Glutamatergic neuron (in vitro differentiated cells): Measurements from ENCODE around the gene SHE. TPM values are rescaled to one million over a fixed set of nuclear protein-coding genes. Genes with fewer than 3 reads are reported as not detected.

Source experiments
- DNase-seq: peaks from one replicate; pipeline ENCODE4 v3.0.0; 2022
- H3K27ac Mint-ChIP-seq: one replicate; pipeline ENCODE4 v1.8.0; 2020; ENCODE audit warnings: mild to moderate bottlenecking, mixed read lengths, inconsistent platforms; ENCODE audit not compliant: unreplicated experiment
- H3K27me3 Mint-ChIP-seq: one replicate; pipeline ENCODE4 v1.8.0; 2020; ENCODE audit warnings: mild to moderate bottlenecking, moderate library complexity, mixed read lengths, inconsistent platforms; ENCODE audit not compliant: unreplicated experiment
- H3K36me3 Mint-ChIP-seq: one replicate; pipeline ENCODE4 v1.8.0; 2020; ENCODE audit warnings: mild to moderate bottlenecking, mixed read lengths, inconsistent platforms; ENCODE audit not compliant: unreplicated experiment
- H3K4me1 Mint-ChIP-seq: one replicate; pipeline ENCODE4 v1.8.0; 2020; ENCODE audit warnings: mild to moderate bottlenecking, low read depth, mixed read lengths, inconsistent platforms; ENCODE audit not compliant: unreplicated experiment
- H3K4me3 Mint-ChIP-seq: one replicate; pipeline ENCODE4 v1.8.0; 2020; ENCODE audit warnings: mild to moderate bottlenecking, mixed read lengths, inconsistent platforms; ENCODE audit not compliant: unreplicated experiment
- H3K9me3 Mint-ChIP-seq: one replicate; pipeline ENCODE4 v1.8.0; 2020; ENCODE audit warnings: mild to moderate bottlenecking, moderate library complexity, mixed read lengths, inconsistent platforms; ENCODE audit not compliant: unreplicated experiment
- CTCF ChIP-seq: fragments of 200-600 bp; sonication (generic); IDR thresholded peaks from one replicate; pipeline ENCODE4 v1.5.0; 2021; ENCODE audit not compliant: partially characterized antibody, unreplicated experiment
- total RNA-seq: library from RNA; stranded (reverse); fragmentation: NEBNext Ultra II Directional; extraction: Animal tissue kit (Norgen Biotek cat#: 25700); gene quantifications from one replicate; pipeline ENCODE4 v1.2.1, GENCODE V29; 2021; ENCODE audit not compliant: unreplicated experiment

Gene SHE
- total RNA-seq, 1 donor from 2014 or later, result 0.07 TPM

DNA sequence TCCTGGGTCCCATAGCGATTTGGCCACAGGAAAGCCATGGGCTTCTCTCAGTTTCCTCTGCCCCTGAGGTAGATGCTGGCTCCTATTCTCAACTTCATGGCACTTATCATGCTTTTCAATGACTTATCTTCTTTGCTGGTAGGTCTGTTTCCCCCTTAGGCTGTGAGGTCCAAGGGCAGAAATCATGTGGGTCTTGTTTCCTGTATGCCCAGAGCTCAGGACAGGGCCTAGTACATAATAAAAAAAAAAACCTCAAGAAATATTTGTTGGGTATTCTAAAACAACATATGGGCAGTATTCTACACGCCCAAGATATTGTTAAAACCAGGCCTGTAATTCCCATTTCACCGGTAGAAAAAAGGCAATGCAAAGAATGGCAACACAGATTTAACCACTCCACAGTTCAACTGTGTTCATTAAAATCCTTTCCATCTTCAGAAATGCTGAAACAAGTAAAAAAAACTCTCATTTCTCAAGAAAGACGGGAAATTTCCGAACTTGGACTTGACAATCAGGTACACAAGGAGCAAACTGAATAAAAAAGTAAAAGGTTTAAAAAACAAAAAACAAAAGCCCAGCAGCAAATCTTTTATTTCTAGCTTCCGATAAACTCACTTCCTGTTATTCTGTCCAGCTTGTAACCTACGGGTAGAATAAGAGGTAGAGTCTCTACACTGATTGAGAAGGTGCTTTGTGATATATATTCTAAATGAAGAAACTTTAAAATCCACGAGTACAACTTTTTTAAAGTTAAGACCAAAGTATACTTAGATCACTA is 6.5 kb downstream of the SHE start:
- DNase-seq, result no peak
- Mint-ChIP-seq H3K4me3 (no peak overlapping the region), H3K4me1 (peaks cover 11% of the 10 kb centered on the region), H3K27ac (no peak overlapping the region), H3K36me3 (peaks cover 5% of the 10 kb centered on the region), H3K27me3 (peaks cover 6% of the 10 kb centered on the region), H3K9me3 (no peaks in the 10 kb centered on the region)
- no peak for TF ChIP-seq CTCF

GRCh38 chr1:154493276-154493675 is 8.9 kb downstream of the SHE start:
- peaks cover 11% of the 10 kb centered on the region for H3K4me1 Mint-ChIP-seq
- no peak overlapping the region for H3K4me3 Mint-ChIP-seq
- no peak for TF ChIP-seq CTCF
- H3K27ac Mint-ChIP-seq, result no peak overlapping the region
- no peak for DNase-seq
- H3K27me3 Mint-ChIP-seq, result peaks cover 1% of the 10 kb centered on the region
- no peaks in the 10 kb centered on the region for H3K36me3 Mint-ChIP-seq
- H3K9me3 Mint-ChIP-seq, result peaks cover 2% of the 10 kb centered on the region

DNA sequence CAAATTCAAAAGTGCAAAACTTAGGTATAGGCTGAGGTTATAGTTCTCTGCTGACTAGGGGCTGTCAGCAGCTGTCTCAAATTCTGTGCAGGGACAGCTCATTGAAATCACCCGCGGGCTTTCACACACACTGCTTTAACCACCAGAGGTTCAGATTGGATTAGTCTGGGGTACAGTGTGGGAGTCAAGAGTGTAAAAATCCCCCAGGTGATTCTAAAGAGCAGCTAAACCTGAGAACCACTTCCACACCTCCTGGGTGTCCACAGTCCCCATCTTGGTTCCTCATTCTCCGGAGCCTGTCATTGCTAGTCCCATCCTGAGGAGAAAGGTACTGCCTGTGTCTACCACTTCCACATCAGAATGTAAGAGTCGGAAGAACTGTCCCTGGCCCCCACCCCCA is 10.1 kb downstream of the SHE start:
- no peak for DNase-seq
- TF ChIP-seq CTCF, result no peak
- Mint-ChIP-seq H3K27me3 (peaks cover 1% of the 10 kb centered on the region), H3K4me1 (peaks cover 10% of the 10 kb centered on the region), H3K4me3 (no peak overlapping the region), H3K9me3 (peaks cover 2% of the 10 kb centered on the region), H3K27ac (no peak overlapping the region), H3K36me3 (no peaks in the 10 kb centered on the region)

GRCh38 chr1:154490317-154490716 is 11.9 kb downstream of the SHE start:
- peaks cover 2% of the 10 kb centered on the region for H3K9me3 Mint-ChIP-seq
- peaks cover 8% of the 10 kb centered on the region for H3K4me1 Mint-ChIP-seq
- H3K27ac Mint-ChIP-seq, result no peak overlapping the region
- TF ChIP-seq CTCF, result no peak
- H3K36me3 Mint-ChIP-seq, result no peaks in the 10 kb centered on the region
- H3K27me3 Mint-ChIP-seq, result peaks cover 1% of the 10 kb centered on the region
- no peak for DNase-seq
- H3K4me3 Mint-ChIP-seq, result no peak overlapping the region

DNA sequence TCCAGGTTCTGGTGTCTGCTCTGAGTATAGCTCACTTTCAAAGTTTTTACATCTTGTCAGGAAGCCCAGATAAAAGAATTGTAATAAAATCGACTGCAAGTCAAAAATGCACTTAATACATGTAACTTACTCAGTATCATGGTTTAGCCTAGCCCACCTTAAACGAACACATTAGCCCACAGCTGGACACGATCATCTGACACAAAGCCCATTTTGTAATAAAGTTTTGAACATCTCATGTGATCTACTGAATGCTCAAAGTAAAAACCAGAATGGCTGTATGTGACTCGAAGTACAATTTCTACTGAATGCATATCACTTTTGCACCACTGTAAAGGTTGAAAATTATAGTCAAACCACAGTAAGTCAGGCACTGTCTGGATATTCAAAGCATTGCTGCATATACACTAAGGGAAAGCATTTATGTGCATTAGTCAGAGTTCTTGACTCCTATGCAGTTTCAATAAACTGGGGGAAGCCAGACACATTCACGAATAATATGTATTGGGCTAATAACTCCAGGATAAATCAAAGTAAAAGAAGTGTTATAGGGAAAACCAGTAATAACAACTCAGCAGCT is 12.4 kb downstream of the SHE start:
- H3K4me3 Mint-ChIP-seq, result no peak overlapping the region
- no peak for TF ChIP-seq CTCF
- H3K27ac Mint-ChIP-seq, result no peak overlapping the region
- H3K36me3 Mint-ChIP-seq, result no peaks in the 10 kb centered on the region
- DNase-seq, result no peak
- H3K4me1 Mint-ChIP-seq, result peaks cover 8% of the 10 kb centered on the region
- H3K9me3 Mint-ChIP-seq, result peaks cover 2% of the 10 kb centered on the region
- peaks cover 1% of the 10 kb centered on the region for H3K27me3 Mint-ChIP-seq
